GM12878 (cell line): ENCODE results near the gene CNTLN. TPM values are rescaled to one million over a fixed set of nuclear protein-coding genes. Genes with fewer than 3 reads are reported as not detected.

ENCODE experiments used
- ATAC-seq: fragments of 200-7000 bp; cut with Tn5 transposase; 3 replicates; pipeline ENCODE4 v1.9.1; 2020; ENCODE audit warnings: mild to moderate bottlenecking, moderate library complexity
- BruUV-seq: library from RNA; stranded (reverse); fragments of 400-500 nt; replicated peaks from 2 replicates; lab custom pipeline; 2021; lab: Mats Ljungman, UMichigan
- CTCF ChIA-PET: fragments of 300-600 bp; sonication (Branson Sonifier 250); formaldehyde crosslinking; extraction: SDS; loops from one replicate; lab custom pipeline; 2021; ENCODE audit warnings: inconsistent platforms; lab: Yijun Ruan, JAX
- POLR2A ChIA-PET: fragments of 350-600 bp; formaldehyde crosslinking; extraction: SDS; loops from one replicate; lab custom pipeline; 2021; ENCODE audit warnings: inconsistent platforms; lab: Charles Lee
- RAD21 ChIA-PET: fragments of 300-600 bp; sonication (Branson Sonifier 250); formaldehyde crosslinking; loops from one replicate; lab custom pipeline; 2023; ENCODE audit warnings: antibody characterized with exemption; ENCODE audit not compliant: unreplicated experiment; lab: Charles Lee
- SMC1A ChIA-PET: fragments of 300-600 bp; sonication (Branson Sonifier 250); formaldehyde crosslinking; loops from one replicate; lab custom pipeline; 2023; ENCODE audit not compliant: unreplicated experiment, uncharacterized antibody; lab: Charles Lee
- DNase-seq: peaks from one replicate; pipeline ENCODE4 v3.0.0-alpha.2; 2011; ENCODE audit warnings: low read depth, low spot score
- FAIRE-seq: peaks from 3 replicates; lab custom pipeline; 2011; peaks lifted over from hg19 to GRCh38; lab: Jason Lieb, UNC
- H2AFZ ChIP-seq: 2 replicates; pipeline ENCODE4 v1.6.0; 2011; ENCODE audit warnings: low read depth, low read length, control low read depth; ENCODE audit not compliant: control insufficient read depth
- H3K27ac ChIP-seq: 2 replicates; pipeline ENCODE4 v1.5.1; 2011; ENCODE audit warnings: control low read depth; ENCODE audit not compliant: control insufficient read depth, insufficient read depth
- H3K27me3 ChIP-seq, 2 experiments: replicated peaks in 1 of 2; 2 replicates each; pipeline versions ENCODE4 v1.6.0 to v1.6.1; 2011; ENCODE audit warnings: low read length in 1 of 2; ENCODE audit not compliant: control insufficient read depth in 2 of 2, insufficient read depth in 2 of 2
- H3K36me3 ChIP-seq, 2 experiments: 2 replicates each; pipeline ENCODE4 v1.5.1; 2011; ENCODE audit warnings: low read length in 1 of 2; ENCODE audit not compliant: control insufficient read depth in 2 of 2, insufficient read depth in 2 of 2
- H3K4me1 ChIP-seq: 2 replicates; pipeline ENCODE4 v1.6.1; 2011; ENCODE audit warnings: mild to moderate bottlenecking, low read length, moderate library complexity, mixed read lengths; ENCODE audit not compliant: control insufficient read depth, insufficient read depth
- H3K4me2 ChIP-seq: 2 replicates; pipeline ENCODE4 v1.6.0; 2011; ENCODE audit warnings: control low read depth; ENCODE audit not compliant: control insufficient read depth, insufficient read depth
- H3K4me3 ChIP-seq: fragments of 200-600 bp; sonication (generic); 2 replicates; pipeline ENCODE4 v1.5.1; 2016
- H3K79me2 ChIP-seq: 2 replicates; pipeline ENCODE4 v1.6.0; 2011; ENCODE audit warnings: low read length; ENCODE audit not compliant: control insufficient read depth, insufficient read depth
- H3K9ac ChIP-seq: 2 replicates; pipeline ENCODE4 v1.8.0; 2011; ENCODE audit warnings: low read length, control low read depth, mixed read lengths; ENCODE audit not compliant: control insufficient read depth, insufficient read depth
- H3K9me3 ChIP-seq: replicated peaks from 3 replicates; pipeline ENCODE4 v1.5.1; 2011; ENCODE audit warnings: mild to moderate bottlenecking, low read length; ENCODE audit not compliant: control insufficient read depth, insufficient read depth
- H4K20me1 ChIP-seq: 2 replicates; pipeline ENCODE4 v1.6.0; 2011; ENCODE audit not compliant: control insufficient read depth, insufficient read depth
- ATF7 ChIP-seq: fragments of 450-650 bp; IDR thresholded peaks from 2 replicates; pipeline ENCODE4 v1.6.1; 2016; ENCODE audit warnings: low read depth, mild to moderate bottlenecking
- BCL11A ChIP-seq: IDR thresholded peaks from 2 replicates; pipeline ENCODE4 v1.6.1; 2011; ENCODE audit warnings: low read depth, low read length
- CHD1 ChIP-seq: IDR thresholded peaks from 2 replicates; pipeline ENCODE4 v1.6.1; 2012; ENCODE audit warnings: low read depth, low read length, improper control_type of control experiment
- E2F4 ChIP-seq: IDR thresholded peaks from 2 replicates; pipeline ENCODE4 v1.6.1; 2012; ENCODE audit warnings: low read depth, low read length, improper control_type of control experiment
- E4F1 ChIP-seq: fragments of 450-650 bp; IDR thresholded peaks from 2 replicates; pipeline ENCODE4 v1.6.1; 2018; ENCODE audit warnings: borderline replicate concordance, mild to moderate bottlenecking; ENCODE audit not compliant: partially characterized antibody
- ETV6 ChIP-seq, 2 experiments: fragments of 450-650 bp in 1 of 2; IDR thresholded peaks in 1 of 2; conservative IDR thresholded peaks in 1 of 2; 2 replicates each; pipeline ENCODE4 v1.6.1; 2014; ENCODE audit warnings: antibody characterized with exemption in 1 of 2, borderline replicate concordance in 1 of 2, low read depth in 1 of 2, mild to moderate bottlenecking in 1 of 2, moderate library complexity in 1 of 2
- GABPA ChIP-seq: IDR thresholded peaks from 2 replicates; pipeline ENCODE4 v1.6.1; 2014; ENCODE audit warnings: antibody characterized with exemption, low read depth, mild to moderate bottlenecking, inconsistent platforms
- KAT2A ChIP-seq: conservative IDR thresholded peaks from 2 replicates; pipeline ENCODE4 v1.6.1; 2011; ENCODE audit warnings: low read depth, low read length; ENCODE audit not compliant: control insufficient read depth
- MAX ChIP-seq: IDR thresholded peaks from 2 replicates; pipeline ENCODE4 v1.6.1; 2012; ENCODE audit warnings: low read depth, low read length, improper control_type of control experiment
- NFYA ChIP-seq: IDR thresholded peaks from 2 replicates; pipeline ENCODE4 v1.6.1; 2011; ENCODE audit warnings: low read depth, mild to moderate bottlenecking, low read length, improper control_type of control experiment, borderline replicate concordance
- NFYB ChIP-seq: IDR thresholded peaks from 2 replicates; pipeline ENCODE4 v1.6.1; 2011; ENCODE audit warnings: low read depth, mild to moderate bottlenecking, low read length, improper control_type of control experiment, moderate library complexity; ENCODE audit not compliant: insufficient read depth
- RUNX3 ChIP-seq: IDR thresholded peaks from 2 replicates; pipeline ENCODE4 v1.6.1; 2012; ENCODE audit warnings: low read length, inconsistent platforms
- SREBF2 ChIP-seq: IDR thresholded peaks from 2 replicates; pipeline ENCODE4 v1.6.1; 2012; ENCODE audit warnings: mild to moderate bottlenecking, low read length
- TCF3 ChIP-seq: IDR thresholded peaks from 2 replicates; pipeline ENCODE4 v1.6.1; 2012; ENCODE audit warnings: low read depth, mild to moderate bottlenecking, low read length, borderline replicate concordance; ENCODE audit not compliant: insufficient read depth
- ZBTB11 ChIP-seq: fragments of 450-650 bp; formaldehyde crosslinking; IDR thresholded peaks from 2 replicates; pipeline ENCODE4 v1.5.0; 2022; ENCODE audit warnings: mild to moderate bottlenecking, missing genetic modification characterization
- WGBS: methylation state at CpG from one replicate; pipeline ENCODE4 v1.1.6; 2016; ENCODE audit warnings: low lambda C conversion rate; ENCODE audit not compliant: insufficient replicate concordance, insufficient coverage; ENCODE audit errors: missing lambda C conversion rate; 5-methylcytosine and 5-hydroxymethylcytosine counted together
- in situ Hi-C: fragments of 300-500 bp; cut with MboI; formaldehyde crosslinking; loops from 9 replicates; pipeline ENCODE4 v1.14.3; 2018; ENCODE audit warnings: mixed read lengths
- intact Hi-C: fragments of 100-400 bp; cut with micrococcal nuclease; formaldehyde crosslinking; loops from one replicate; pipeline ENCODE4 v1.14.2; 2022; ENCODE audit not compliant: unreplicated experiment
- polyA plus RNA-seq, 11 experiments: library from polyadenylated mRNA; depleted of rRNA in 4 of 11; unstranded in 6 of 11; stranded (reverse) in 5 of 11; fragments of >200 nt; fragmentation: Nextera tagmentation in 4 of 11; fragmentation: Illumina TruSeq in 1 of 11; extraction: Ambion mirVana in 4 of 11; extraction: Trizol in 1 of 11; gene quantifications; 1 replicate in 1 of 11; 2 replicates in 10 of 11; pipeline versions ENCODE4 v1.2.1 to v1.2.3, GENCODE V29; 2011 to 2016; ENCODE audit warnings: inconsistent platforms in 2 of 11, missing spikeins in 2 of 11, low read depth in 1 of 11
- total RNA-seq, 4 experiments: library from RNA; depleted of rRNA in 3 of 4; stranded (reverse); fragments of >200 nt in 3 of 4; fragmentation: Illumina TruSeq in 1 of 4; extraction: Trizol in 1 of 4; gene quantifications; 2 replicates each; pipeline versions ENCODE4 v1.2.1 to v1.2.3, GENCODE V29; 2013 to 2021

Gene CNTLN
- total and polyA plus RNA-seq, 10 of the 15 experiments (the other 5 are each of a cell fraction or from before 2014, with no cell fraction given): 0.01 to 7.0 (median 0.03) TPM; not detected in 4

- TF ChIP-seq ETV6 (conservative IDR thresholded peaks at IDR 0.05 in 1 of 2, IDR thresholded peaks at IDR 0.05 in 1 of 2; ENCODE audit: borderline replicate concordance in 1 of 2, low read depth in 1 of 2): no peak
Observed at GRCh38 chr9:17422994-17423680, 288.3 kb downstream of the CNTLN start (continued).

- H3K4me1 ChIP-seq: no peaks in the 10 kb centered on the region
- WGBS: 47% methylated on average over 4 of the region's 4 CpGs
- ChIA-PET POLR2A (no interaction called here), SMC1A (no interaction called here), RAD21 (no interaction called here), CTCF (no interaction called here)
- no peak overlapping the region for H2AFZ ChIP-seq
- no peak for TF ChIP-seq BCL11A
- TF ChIP-seq TCF3: no peak
- no peak for TF ChIP-seq MAX
- no peak for TF ChIP-seq ZBTB11 (CRISPR knock-in tag)
- TF ChIP-seq E2F4: no peak
- TF ChIP-seq RUNX3: no peak
- TF ChIP-seq NFYA: no peak
- TF ChIP-seq KAT2A: no peak
- no peak for TF ChIP-seq CHD1
- no peak for TF ChIP-seq NFYB
- no peak for TF ChIP-seq SREBF2
- TF ChIP-seq E4F1: no peak
- TF ChIP-seq GABPA: no peak
- TF ChIP-seq ATF7: no peak
- no peak overlapping the region for H3K9ac ChIP-seq
- H3K4me3 ChIP-seq: no peak overlapping the region
- no peaks in the 10 kb centered on the region for H3K9me3 ChIP-seq
- no peak for DNase-seq
- no peak for FAIRE-seq
- no peaks in the 10 kb centered on the region for H3K27me3 ChIP-seq
- no TSS peak for BruUV-seq
- no peak overlapping the region for H3K4me2 ChIP-seq
- in situ Hi-C loops: no loop called here
- intact Hi-C loops: no loop called here
- no peak for ATAC-seq
- no peaks in the 10 kb centered on the region for H4K20me1 ChIP-seq
- H3K36me3 ChIP-seq: no peaks in the 10 kb centered on the region
- H3K79me2 ChIP-seq: no peaks in the 10 kb centered on the region
- no peak overlapping the region for H3K27ac ChIP-seq
Observed at GRCh38 chr9:17423681-17424011, 288.8 kb downstream of the CNTLN start.
